ENCODE data around the gene ZNF184. TPM values are rescaled to one million over a fixed set of nuclear protein-coding genes. Genes with fewer than 3 reads are reported as not detected.

The ZNF184 gene
- total RNA-seq, 1 experiment from 2014 or later: 10.1 TPM

DNA sequence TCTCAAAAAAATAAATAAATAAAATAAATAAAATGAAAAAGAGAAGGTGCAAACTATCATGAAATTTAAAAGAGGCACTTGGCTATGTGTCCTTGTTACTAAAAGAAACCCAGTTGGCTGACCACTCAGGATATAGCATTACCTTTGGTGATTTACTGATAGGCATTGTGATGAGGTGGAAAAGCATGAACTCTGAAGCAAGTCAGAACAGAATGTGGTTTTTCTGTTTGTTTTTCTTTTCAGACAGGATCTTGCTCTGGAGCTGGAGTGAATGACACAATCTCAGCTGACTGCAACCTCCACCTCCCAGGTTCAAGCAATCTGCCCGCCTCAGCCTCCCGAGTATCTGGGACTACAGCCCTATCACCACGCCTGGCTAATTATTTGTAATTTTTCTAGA, 31.9 kb downstream of the ZNF184 start:
- no peak overlapping the region for H3K27ac Mint-ChIP-seq (ENCODE audit: low read depth, unreplicated experiment)
- no peaks in the 10 kb centered on the region for H3K4me1 Mint-ChIP-seq (ENCODE audit: insufficient read depth, unreplicated experiment)
- intact Hi-C loops (cut with micrococcal nuclease): no loop called here
- no peaks in the 10 kb centered on the region for H3K36me3 Mint-ChIP-seq (ENCODE audit: insufficient read depth, unreplicated experiment)
- peak; percentile 4 for DNase-seq (ENCODE audit: unreplicated experiment)
- ChIA-PET CTCF (interaction anchor here (0.6 kb wide), 1 partner anchor 149 kb away, joined by 3 read pairs; no protein-coding TSS in a partner anchor), POLR2A (interaction anchor here (0.6 to 1.5 kb wide), 2 partner anchors 32 to 177 kb away, joined by 3 to 4 read pairs; partner anchors contain the start of gene ZNF184)
- H3K4me3 Mint-ChIP-seq (ENCODE audit: unreplicated experiment): no peak overlapping the region
- BruUV-seq (replicated peaks): no TSS peak
- TF ChIP-seq, protein P1, sequence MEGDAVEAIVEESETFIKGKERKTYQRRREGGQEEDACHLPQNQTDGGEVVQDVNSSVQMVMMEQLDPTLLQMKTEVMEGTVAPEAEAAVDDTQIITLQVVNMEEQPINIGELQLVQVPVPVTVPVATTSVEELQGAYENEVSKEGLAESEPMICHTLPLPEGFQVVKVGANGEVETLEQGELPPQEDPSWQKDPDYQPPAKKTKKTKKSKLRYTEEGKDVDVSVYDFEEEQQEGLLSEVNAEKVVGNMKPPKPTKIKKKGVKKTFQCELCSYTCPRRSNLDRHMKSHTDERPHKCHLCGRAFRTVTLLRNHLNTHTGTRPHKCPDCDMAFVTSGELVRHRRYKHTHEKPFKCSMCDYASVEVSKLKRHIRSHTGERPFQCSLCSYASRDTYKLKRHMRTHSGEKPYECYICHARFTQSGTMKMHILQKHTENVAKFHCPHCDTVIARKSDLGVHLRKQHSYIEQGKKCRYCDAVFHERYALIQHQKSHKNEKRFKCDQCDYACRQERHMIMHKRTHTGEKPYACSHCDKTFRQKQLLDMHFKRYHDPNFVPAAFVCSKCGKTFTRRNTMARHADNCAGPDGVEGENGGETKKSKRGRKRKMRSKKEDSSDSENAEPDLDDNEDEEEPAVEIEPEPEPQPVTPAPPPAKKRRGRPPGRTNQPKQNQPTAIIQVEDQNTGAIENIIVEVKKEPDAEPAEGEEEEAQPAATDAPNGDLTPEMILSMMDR (IDR thresholded peaks at IDR 0.05; ENCODE audit: unreplicated experiment): no peak
- peaks cover 6% of the 10 kb centered on the region for H3K9me3 Mint-ChIP-seq (ENCODE audit: unreplicated experiment)
- no peaks in the 10 kb centered on the region for H3K27me3 Mint-ChIP-seq (ENCODE audit: insufficient read depth, unreplicated experiment)

DNA sequence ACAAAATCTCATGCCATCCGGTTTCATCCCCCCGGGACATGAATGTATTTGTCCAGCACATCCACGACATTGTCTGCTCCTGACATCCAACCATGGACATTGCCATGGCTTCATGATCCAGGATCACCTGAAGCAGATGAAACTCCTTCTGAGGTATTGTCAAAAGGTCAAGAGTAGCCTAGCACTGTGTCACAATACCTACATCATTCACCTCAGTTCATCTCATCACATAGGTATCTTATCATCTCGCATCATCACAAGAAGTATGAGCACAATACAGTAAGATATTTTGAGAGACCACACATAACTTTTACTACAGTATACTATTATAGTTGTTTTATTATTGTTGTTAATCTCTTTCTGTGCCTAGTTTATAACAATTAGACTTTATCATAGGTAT, 33.5 kb downstream of the ZNF184 start:
- Mint-ChIP-seq H3K9me3 (ENCODE audit: unreplicated experiment) (no peaks in the 10 kb centered on the region), H3K4me1 (ENCODE audit: insufficient read depth, unreplicated experiment) (no peaks in the 10 kb centered on the region), H3K27me3 (ENCODE audit: insufficient read depth, unreplicated experiment) (no peaks in the 10 kb centered on the region), H3K36me3 (ENCODE audit: insufficient read depth, unreplicated experiment) (no peaks in the 10 kb centered on the region), H3K27ac (ENCODE audit: low read depth, unreplicated experiment) (no peak overlapping the region), H3K4me3 (ENCODE audit: unreplicated experiment) (no peak overlapping the region)
- TF ChIP-seq, protein P1 (IDR thresholded peaks at IDR 0.05; ENCODE audit: unreplicated experiment): no peak
- ChIA-PET CTCF (no interaction called here), POLR2A (interaction anchor here (0.6 to 1.5 kb wide), 2 partner anchors 33 to 167 kb away, joined by 3 read pairs; partner anchors contain the start of gene ZNF184)
- intact Hi-C loops (cut with micrococcal nuclease): no loop called here
- BruUV-seq (replicated peaks): no TSS peak
- no peak for DNase-seq (ENCODE audit: unreplicated experiment)

- ChIA-PET POLR2A (no interaction called here), CTCF (interaction anchor here (0.6 kb wide), 3 partner anchors 78 to 277 kb away, joined by 3 to 8 read pairs (median 3); no protein-coding TSS in a partner anchor)
- Mint-ChIP-seq H3K27me3 (ENCODE audit: insufficient read depth, unreplicated experiment) (no peaks in the 10 kb centered on the region), H3K9me3 (ENCODE audit: unreplicated experiment) (peaks cover 13% of the 10 kb centered on the region), H3K27ac (ENCODE audit: low read depth, unreplicated experiment) (no peak overlapping the region), H3K36me3 (ENCODE audit: insufficient read depth, unreplicated experiment) (no peaks in the 10 kb centered on the region), H3K4me1 (ENCODE audit: insufficient read depth, unreplicated experiment) (no peaks in the 10 kb centered on the region), H3K4me3 (ENCODE audit: unreplicated experiment) (no peak overlapping the region)
- BruUV-seq (replicated peaks): no TSS peak
- DNase-seq (ENCODE audit: unreplicated experiment): no peak
- TF ChIP-seq, protein P1 (IDR thresholded peaks at IDR 0.05; ENCODE audit: unreplicated experiment): no peak
- intact Hi-C loops (cut with micrococcal nuclease): no loop called here
These were observed 39.2 kb downstream of the ZNF184 start for GRCh38 chr6:27433714-27434113.

- Mint-ChIP-seq H3K36me3 (ENCODE audit: insufficient read depth, unreplicated experiment) (no peaks in the 10 kb centered on the region), H3K4me1 (ENCODE audit: insufficient read depth, unreplicated experiment) (no peaks in the 10 kb centered on the region), H3K27ac (ENCODE audit: low read depth, unreplicated experiment) (no peak overlapping the region), H3K27me3 (ENCODE audit: insufficient read depth, unreplicated experiment) (no peaks in the 10 kb centered on the region), H3K9me3 (ENCODE audit: unreplicated experiment) (peaks cover 10% of the 10 kb centered on the region), H3K4me3 (ENCODE audit: unreplicated experiment) (no peak overlapping the region)
- ChIA-PET POLR2A (no interaction called here), CTCF (no interaction called here)
- TF ChIP-seq, protein P1 (IDR thresholded peaks at IDR 0.05; ENCODE audit: unreplicated experiment): no peak
- intact Hi-C loops (cut with micrococcal nuclease): no loop called here
- DNase-seq (ENCODE audit: unreplicated experiment): no peak
- no TSS peak for BruUV-seq (replicated peaks)
These were observed 43.9 kb downstream of the ZNF184 start for GRCh38 chr6:27428966-27429365.
